ENCODE data around the gene ATP6V1F.

DNA sequence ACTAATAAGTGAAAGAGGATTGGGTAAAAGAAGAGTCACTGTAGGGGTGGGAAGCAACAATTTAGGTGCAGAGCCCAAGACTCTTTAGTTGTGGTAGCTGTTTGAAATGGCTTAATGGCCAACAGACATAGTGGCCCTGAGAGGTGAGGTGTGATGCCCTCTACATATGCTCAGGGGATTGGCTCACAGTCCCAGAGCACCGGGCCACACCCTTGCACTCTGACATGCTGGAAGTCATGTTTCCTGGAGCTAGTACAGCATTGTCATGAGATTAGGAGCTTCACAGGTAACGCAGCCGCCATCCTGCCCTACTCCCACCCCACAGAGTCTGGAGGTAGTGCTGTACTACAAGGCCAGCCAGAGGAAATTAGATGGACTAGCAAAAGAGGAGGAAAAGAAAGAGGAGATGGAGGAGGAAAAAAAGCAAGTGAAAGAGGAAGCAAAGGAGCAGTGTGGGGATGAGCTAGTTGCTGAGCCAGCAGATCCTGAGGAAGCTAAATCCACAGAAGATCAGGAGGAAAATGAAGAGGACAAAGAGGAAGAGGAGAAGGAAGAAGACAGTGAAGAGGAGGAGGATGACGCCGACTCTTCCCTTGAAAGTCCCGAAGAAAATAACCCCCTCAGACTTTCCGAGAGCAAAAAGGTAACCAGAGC is 47.2 kb upstream of the ATP6V1F start:
- TF ChIP-seq, protein P1, sequence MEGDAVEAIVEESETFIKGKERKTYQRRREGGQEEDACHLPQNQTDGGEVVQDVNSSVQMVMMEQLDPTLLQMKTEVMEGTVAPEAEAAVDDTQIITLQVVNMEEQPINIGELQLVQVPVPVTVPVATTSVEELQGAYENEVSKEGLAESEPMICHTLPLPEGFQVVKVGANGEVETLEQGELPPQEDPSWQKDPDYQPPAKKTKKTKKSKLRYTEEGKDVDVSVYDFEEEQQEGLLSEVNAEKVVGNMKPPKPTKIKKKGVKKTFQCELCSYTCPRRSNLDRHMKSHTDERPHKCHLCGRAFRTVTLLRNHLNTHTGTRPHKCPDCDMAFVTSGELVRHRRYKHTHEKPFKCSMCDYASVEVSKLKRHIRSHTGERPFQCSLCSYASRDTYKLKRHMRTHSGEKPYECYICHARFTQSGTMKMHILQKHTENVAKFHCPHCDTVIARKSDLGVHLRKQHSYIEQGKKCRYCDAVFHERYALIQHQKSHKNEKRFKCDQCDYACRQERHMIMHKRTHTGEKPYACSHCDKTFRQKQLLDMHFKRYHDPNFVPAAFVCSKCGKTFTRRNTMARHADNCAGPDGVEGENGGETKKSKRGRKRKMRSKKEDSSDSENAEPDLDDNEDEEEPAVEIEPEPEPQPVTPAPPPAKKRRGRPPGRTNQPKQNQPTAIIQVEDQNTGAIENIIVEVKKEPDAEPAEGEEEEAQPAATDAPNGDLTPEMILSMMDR (IDR thresholded peaks at IDR 0.05 in 2 of 3, conservative IDR thresholded peaks at IDR 0.05 in 1 of 3; ENCODE audit: borderline replicate concordance in 1 of 3, insufficient read depth in 1 of 3, low read depth in 2 of 3, low read length in 2 of 3): no peak
- no peak for TF ChIP-seq POLR2A (IDR thresholded peaks at IDR 0.05; ENCODE audit: borderline replicate concordance, extremely low read depth, insufficient read depth, insufficient read length)
- no peak for TF ChIP-seq EZH2 (IDR thresholded peaks at IDR 0.05)
- no peak for TF ChIP-seq POLR2AphosphoS5 (IDR thresholded peaks at IDR 0.05; ENCODE audit: low read depth, low read length)
- TF ChIP-seq TCF7L2 (IDR thresholded peaks at IDR 0.05; ENCODE audit: borderline replicate concordance, extremely low read depth, insufficient read depth, insufficient read length): no peak
- no peak for TF ChIP-seq MAX (IDR thresholded peaks at IDR 0.05)
- TF ChIP-seq ZBTB33 (IDR thresholded peaks at IDR 0.05; ENCODE audit: extremely low read depth, insufficient replicate concordance, low read length): no peak
- no peak for TF ChIP-seq RAD21 (IDR thresholded peaks at IDR 0.05; ENCODE audit: low read depth)
- no peak for TF ChIP-seq REST (IDR thresholded peaks at IDR 0.05; ENCODE audit: low read depth)
- TF ChIP-seq JUND (IDR thresholded peaks at IDR 0.05): no peak
- TF ChIP-seq SRF (IDR thresholded peaks at IDR 0.05; ENCODE audit: low read depth): no peak
- no peak for TF ChIP-seq EGR1 (IDR thresholded peaks at IDR 0.05; ENCODE audit: low read depth)
- TF ChIP-seq SP1 (IDR thresholded peaks at IDR 0.05; ENCODE audit: low read depth): no peak
- no peak for TF ChIP-seq SIN3A (IDR thresholded peaks at IDR 0.05; ENCODE audit: low read depth)
